ENCODE data around the gene GAS2L1. TPM values are rescaled to one million over a fixed set of nuclear protein-coding genes. Genes with fewer than 3 reads are reported as not detected.

The GAS2L1 gene
- polyA plus RNA-seq, 10 donors, result 8.1 to 15.9 (median 11.9) TPM

DNA sequence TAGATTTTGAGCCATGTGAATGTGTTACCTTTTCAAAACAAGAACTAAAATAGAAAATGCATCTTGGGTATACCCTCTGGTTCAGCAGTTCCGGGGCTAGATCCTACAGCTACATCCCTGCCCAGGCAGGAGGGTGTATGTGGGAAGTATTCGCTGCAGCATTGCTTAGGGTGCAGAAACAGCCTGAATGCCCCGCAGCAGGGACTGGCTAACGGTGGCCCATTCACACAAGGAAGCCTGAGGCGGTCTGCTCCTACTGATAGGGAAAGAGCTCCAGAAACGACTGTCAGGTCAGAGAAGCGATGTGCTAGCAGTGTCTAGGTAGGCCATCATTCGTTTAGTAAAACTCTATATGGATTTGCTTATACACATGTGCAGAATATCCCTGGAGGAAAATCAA is 18.9 kb downstream of the GAS2L1 start:
- DNase-seq, result no peak

DNA sequence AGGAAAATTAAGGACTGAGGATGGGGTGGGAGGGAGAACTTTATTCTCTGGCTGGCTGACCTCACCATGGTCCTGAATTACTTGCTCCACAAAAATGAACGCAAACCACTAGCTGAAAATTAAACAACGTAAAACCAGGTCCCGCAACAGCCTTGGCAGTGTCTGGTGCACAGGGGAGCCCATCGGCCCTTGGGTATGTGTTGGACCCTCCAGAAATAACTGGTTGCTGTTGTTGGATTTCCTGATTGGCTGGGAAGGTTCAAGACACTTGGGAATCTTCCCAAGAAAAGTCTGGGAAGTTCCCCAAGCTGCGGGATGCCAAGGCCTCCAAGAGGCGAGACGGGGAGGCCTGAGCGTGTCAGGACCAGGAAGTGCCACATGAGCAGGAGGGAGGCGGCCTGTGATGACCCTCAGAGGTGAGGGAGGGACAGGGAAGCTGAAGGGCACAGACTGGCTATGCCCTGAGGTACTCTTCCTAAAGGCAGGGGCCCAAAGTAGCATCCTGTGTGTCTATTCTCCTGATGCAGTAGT is 19.4 kb downstream of the GAS2L1 start:
- DNase-seq, result no peak

DNA sequence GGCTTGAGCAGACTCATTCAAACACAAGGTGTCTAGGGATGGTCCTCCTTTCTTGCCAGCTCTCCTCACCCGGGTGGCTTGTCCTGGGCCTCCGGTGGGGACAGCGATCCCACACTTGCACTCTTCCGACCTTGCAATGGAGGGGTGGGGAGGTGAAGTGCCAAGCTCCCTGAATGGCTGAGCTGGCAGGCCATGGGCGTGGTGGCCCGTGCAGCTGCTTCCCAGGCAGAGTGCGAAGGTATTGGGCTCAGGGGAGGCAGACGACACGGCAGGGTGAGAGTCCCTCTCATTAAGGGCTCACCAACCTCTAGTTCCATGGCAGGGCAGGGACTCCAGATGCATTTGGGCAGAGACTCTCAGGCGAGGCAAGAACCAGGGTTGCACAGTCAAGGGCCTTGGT is 20.0 kb downstream of the GAS2L1 start:
- no peak for DNase-seq

DNA sequence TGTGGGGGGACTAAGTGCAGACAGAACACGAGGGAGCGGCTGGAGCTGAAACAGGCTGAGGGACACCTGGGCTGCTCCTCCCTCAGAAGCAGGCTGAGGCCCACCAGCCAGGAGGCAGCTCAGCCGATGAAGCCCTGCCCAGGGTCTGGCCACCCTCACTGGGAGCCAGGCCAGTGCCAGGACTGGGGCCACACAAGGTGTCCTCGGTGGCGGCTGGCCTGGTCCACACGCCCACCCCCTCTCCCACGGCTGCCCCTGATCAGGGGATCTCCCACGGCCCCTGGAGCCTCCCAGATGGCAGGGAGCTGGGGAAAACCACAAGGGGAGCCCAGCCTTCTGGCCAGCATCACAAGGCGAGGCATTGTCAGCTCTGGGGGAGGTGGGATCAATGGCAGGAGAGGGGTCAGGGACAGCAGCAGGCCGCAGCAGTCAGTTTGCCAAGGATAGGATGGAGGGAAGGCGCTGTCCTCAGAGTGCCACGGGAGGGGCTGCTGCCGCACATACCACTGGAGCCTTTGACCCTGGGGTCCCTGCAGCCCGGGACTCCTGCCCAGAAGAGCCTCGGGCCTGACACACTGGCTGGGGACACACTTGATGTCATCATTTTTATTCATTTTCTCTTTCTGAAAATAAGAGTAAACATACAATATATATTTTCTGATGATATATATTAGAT is 20.8 kb downstream of the GAS2L1 start:
- DNase-seq, result no peak

DNA sequence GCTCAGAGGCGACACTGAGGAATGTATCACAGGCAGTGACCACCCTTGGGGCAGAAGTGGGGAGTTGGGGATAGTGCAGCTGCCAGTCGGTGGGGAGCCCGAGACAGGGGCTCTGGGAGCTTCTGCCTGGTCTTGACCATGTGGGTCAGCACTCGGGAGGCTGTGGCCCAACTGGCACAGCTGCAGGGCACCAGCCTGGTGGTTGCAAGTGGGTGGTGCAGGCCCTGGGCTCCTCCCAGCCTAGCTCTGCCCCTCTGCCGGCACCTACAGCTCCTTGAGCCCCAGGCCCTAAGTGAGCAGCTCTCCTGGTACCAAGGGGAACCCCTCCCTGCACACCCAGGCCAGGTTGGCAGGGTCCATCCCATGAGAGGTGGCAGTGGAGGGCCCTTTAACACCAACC is 21.6 kb downstream of the GAS2L1 start:
- no peak for DNase-seq

DNA sequence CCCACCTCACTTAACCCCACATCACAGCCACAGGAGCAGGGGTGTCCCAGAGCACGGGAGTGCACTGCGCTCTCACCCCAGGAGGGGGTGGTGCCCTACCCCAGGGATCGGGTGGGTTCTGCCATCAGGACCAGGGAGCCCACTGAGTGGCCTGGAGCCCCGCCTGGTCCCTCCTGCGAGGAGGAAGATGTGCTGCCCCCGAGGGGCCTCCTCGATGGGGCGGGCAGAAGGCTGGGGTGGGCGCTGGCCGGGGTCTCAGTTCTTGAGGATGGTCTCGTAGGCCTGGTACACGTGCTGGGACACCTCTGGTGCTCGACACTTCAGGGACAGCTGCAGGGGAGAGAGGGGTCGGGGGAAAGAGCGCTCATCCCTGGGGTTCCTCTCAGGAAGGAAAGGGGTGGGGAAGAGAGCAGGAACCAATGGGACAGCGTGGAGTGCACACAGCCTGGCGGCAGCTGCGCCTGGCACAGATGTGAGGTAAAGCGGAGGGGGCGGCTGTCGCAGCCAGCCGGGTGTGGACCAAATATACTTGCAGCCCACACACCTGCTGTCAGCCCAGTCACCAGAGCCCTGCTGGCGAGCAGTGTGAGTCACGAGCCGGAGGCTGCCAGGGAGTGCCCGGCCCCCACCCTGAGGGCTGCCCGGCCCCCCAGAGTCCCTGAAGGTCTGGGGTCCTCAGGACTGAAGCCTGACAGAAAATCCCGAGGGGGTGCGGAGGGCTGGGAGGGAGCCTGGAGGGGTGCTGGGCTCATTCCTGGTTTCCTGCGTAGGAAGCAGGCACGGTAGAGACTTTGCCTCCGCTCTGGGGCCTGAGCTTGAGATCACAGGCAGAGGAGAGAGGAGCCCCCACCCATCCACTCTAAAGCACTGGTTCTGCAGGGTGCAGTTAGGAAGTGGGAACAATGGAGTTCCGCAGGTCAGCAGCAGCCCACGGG is 22.4 kb downstream of the GAS2L1 start:
- peak; percentile 57 to 75 (median 72) for DNase-seq

DNA sequence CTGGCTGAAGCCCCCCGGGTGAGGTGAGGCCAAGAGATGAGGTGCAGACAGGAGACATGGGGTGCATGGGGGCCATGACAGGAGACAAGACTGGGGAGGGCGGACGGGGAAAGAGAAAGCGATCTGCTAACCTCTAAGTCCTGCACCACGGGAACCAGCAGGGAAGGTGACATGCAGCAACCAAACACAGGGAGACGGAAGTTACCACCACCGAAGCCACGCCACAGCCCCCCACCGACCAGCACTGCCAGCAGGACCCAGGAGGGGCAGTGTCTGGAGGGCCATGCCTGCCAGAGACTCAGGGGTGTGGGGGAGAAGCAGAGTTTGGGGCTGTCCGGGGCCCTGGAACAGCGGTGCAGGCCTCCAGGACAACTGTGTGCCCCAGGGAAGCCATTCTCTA is 23.1 kb downstream of the GAS2L1 start:
- no peak for DNase-seq

DNA sequence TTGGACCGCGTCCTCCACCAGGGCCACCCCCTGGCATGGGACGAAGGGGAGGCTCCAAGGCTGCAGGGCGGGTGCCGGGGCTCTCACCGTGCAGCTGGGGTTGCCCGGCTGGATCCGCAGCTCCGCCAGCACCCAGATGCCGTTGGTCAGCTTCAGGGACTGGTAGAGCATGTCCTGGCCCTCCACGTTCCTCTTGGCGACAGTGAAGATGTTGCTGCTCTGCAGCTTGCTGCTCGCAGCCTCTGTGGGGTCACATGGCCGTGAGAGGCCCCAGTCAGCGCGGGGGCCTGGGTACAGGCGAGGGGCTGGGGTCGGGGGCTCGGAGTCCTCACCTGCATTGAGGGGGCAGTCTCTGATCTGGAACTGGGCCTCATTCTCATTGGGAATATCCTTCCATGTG is 23.8 kb downstream of the GAS2L1 start:
- no peak for DNase-seq

DNA sequence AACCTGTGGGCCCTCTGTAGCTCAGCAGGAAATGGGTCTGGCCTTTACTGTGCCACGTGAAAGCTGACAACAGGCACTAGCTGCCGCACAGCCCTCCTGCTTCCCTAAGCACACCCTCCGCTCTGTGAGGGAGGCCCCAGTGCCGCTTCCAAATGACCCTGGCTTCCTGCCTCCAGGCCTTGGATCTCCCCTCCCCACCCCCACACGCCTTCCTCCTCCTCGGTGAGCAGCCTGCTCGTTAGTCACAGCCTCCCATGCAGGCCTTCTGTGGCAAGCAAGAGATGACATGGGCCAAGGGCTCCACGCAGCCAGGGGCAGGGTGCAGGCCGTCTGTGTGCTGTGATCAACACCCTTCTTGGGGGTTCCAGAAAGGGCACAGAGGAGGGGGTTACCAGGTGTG is 24.3 kb downstream of the GAS2L1 start:
- DNase-seq, result peak in 1 of 3 donors; percentile 67

DNA sequence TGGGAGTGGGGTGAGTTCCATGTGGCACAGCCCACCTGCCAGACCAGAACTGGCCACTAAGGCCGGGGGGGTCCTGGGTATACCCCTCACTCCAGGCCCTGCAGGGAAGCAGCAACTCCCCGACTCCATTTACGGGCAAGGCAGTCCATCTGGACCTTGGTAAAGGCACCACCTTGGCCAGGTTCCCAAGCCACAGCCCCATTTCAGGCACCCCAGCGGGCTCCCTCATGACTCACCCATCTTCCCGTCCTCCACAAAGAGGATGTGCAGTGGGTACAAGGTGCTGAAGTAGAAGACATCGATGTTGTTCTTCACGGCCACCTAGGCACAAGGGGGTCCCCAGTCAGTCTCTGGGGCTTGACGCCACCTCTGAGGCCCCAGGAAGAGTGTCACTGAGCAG is 24.8 kb downstream of the GAS2L1 start:
- DNase-seq, result no peak

DNA sequence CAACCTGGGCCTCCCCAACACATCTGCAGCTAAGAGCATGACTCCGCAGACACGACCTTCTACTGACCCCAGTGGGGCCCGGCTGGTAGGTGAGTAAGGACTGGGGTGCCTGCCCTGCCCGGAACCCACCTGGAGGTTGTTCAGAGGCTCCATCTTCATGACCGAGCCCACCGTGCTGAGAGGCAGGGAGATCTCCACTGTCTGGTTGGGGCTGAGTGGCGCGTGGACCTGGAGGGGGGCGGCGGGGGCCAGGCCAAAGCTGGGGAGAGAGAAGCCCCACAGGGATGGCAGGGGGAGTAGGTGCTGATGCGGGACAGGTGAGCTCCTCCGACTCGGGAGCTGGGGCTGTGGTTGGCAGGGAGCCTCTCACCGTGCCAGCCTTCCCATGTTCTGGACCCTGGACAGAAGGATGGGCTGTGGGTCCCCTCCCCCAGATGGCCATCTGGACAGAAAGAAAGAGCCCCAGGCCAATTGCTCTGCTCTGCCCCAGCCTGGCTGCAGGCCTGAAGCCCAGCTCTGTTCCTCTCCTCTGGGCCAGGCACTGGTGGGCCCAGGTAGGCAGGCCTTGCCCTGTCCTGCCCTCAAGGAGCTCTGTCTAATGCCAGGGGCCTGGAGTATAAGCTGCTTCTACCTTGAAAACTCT is 25.3 kb downstream of the GAS2L1 start:
- DNase-seq, result no peak

DNA sequence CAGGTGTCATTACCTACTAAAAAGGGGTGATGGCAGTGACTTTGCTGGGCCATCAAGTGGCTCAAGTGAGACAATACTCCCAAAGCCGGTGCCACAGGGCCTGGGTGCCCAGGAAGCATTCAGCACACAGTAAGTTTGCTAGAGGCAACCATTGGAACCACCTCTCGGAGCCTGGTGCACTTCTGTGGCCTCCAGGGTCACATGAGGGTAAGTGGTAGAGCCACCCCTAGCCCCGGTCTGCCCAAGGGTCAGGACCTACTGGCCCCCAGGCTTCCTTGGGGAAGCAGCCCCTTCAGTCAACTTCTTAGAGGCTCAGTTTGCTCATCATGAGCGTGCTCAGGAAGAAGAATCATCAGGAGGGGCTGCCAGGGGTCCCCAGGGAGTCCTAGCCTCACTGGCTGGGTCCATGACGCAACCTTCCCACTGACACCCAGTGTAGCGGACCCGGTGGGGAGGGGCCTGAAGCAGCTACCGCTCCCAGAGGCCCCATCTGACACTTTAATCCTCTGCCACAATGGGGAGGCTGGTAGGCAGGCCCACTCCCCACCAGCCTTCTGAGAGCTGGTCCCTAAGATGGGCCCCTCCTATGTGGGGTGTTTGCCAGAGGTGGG is 26.5 kb downstream of the GAS2L1 start:
- no peak for DNase-seq

DNA sequence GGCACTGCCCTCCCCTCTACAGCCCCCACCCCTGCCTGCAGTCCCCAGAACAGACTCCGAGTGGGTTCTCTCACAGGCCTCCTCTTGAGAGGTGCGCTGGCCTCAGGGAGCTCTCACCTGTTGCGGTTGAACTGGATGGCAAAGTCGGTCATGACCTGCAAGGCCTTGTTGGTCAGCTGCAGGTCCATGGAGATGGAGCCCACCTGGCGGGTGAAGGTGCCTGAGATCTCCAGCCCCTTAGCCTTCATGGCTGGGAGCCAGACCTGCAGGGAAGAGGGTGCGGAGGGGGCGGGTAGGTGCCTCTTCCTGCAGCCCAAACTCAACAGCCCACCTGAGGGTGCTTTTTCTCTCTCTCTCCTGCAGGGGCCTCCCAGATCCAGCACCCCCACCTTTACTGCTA is 27.7 kb downstream of the GAS2L1 start:
- DNase-seq, result no peak

DNA sequence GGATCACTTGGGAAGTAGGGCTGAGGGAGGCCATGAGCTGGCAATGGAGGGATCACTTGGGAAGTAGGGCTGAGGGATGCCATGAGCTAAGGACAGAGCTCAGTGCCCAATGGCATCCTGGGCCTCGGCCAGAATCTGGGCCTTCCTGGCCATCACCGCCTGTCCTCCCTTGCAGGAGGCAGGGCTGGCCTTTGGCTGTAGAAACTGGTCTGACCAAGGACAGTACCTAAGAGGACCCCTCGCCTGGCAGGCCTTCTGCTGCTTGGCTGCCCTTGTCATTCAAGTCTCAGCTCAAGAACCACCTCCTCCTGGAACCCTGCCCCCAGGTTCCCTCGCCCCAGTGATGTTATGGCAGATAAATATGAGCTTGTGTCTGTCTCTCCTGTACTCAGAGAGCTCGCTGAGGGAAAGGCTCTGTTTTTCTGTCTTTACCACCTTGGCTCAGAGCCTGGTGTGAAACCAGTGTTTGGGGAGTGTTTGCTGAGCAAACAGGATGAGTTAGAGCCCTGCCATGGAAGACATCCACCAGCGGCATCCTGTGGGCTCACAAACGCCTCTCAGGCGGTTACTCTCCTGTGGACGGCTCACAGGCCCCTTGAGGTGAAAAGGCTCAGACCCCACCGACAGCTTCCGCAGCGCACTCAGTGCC is 28.4 kb downstream of the GAS2L1 start:
- DNase-seq, result no peak

DNA sequence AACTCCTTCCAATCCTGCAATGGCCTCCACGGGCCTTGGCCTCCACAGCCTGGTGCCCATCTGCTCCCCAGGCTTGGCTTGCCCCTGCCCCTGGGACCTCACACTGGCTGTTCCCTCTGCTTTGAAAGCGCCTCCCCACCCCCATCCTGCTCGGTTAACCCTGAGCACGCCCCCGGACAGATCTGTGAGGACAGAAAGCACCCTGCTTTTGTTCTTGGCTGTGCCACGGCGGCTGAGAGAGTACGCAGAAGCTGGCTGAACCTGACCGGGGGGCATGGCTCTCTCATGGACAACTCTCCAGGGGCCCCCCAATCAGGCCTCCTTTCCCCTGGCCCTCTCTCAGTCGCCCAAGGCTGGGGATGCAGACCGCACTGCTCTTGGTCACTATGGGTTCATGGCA is 29.2 kb downstream of the GAS2L1 start:
- DNase-seq, result no peak

DNA sequence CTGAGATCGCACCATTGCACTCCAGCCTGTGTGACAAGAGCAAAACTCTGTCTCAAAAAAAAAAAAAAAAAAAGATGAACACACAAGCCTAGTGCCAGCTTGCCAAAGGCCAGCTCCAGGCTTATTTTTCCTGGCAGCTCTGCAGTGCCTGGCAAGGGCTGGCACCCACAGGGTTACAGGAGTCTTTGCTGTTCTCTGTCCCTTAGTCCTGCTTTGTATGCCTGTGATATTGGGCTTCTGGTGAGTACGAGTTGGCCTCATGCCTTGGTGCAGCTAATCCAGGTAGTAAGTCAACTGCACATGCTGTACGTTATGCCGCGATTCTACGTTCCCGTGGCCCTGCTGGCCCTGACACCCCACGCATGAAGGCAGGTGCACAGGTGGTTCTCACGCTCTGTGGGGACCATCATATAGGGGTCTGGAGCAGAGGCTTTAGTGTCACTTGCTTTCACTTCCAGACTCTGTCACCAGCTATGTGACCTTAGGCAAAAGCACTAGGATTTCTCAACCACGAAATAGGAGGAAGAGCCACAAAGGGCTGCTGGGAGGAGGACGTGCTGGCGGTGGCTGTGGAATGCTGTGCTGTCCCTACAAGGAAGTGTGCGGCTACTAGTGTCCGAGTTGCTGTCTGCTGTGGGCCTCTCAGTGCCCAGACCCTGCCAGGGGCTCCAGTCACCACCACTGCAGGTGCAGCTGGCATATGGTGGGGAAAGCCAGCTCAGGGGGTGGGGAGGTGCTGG is 30.5 kb downstream of the GAS2L1 start:
- no peak for DNase-seq

DNA sequence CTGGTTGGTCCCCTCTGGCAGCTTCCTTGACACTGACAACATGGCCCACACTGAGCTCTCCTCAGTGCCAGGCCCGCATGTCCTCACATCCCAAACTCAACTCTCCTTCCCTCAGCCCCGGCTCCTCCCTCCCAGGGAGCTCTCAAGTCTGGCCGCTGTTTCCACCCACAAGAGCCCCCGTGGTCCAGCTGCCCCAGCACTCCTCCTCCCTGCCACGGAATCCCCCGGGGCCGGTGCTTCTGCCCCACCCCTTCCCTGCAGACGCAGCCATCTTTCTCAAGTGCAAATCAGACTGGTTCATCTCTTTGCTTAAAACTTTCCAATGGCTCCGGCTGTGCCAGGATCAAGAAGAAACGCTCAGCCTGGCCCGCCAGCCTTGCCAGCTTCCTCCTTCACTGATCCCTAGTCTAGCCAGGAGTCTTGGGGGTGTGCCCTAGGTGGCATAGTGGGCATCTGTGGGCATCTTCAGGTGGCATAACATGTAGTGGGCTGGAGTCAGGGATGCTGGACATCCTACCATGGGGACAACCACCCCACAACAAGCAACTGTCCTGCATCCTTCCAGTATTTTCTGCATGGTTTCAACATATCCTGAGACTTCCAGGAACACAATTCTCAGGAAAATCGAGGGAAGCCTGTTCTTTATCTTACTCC is 31.3 kb downstream of the GAS2L1 start:
- DNase-seq, result no peak

DNA sequence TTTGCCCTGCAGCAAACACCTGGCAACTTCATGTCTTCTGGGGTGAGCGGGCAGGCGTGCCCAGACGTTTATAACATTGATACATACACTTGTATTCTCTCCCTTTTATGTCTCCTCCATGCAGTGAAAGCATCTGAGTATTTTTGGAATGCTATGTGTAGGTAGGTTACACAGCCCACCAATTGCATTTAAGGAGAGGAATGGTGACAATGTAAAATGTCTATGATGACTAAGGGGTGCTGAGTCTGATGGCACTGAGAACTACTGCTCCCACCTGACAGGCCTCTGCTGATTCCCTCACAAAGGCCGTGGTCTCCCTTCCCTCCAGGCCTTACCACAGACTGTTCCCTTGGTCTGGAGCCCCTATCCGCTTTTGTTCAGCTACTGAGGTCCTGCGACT is 31.9 kb downstream of the GAS2L1 start:
- no peak for DNase-seq

DNA sequence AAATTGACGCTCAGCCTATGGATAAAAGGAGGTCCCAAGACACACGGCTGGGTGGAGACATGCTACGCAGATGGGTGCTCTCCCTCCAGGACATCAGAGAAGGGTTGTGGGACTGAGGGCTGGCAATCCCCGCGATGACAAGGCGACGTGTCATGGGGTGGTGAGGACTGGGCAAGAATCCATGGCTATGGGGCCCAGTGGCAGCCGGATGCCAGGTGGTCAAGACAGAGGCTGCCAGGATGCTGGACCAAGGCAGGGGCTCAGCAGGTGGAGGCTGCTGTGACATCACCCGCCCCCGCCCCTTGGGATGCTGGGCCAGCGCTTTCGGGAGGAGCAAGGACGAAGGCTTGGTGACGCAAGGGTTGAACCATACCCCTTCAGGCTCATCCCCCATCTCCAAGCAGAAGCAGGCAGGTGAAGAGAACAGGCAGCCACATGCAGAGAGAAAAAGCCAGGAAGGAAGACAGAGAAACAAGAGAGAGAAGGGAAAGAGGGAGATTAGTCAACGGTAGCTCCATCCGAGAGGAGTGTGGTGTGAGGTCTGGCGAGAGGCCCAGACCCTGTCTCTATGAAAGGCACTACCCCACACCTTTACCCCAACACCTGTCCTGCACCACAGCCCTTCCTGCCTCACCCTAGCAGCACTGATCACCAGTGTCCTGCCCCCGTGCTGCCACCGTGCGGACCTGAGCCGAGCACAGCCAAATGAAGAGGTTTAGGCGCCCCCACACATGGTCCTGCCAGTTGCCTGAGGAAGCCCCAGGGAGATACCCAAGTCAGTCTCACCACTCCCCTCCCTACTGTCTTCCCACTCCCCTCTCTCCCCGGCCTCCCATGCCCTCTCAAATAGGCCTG is 33.2 kb downstream of the GAS2L1 start:
- no peak for DNase-seq

Data from muscle of back (tissue), 11 donors.